Naive thymus-derived CD4-positive, alpha-beta T cell (primary cell): ENCODE data around the gene FRMD4B. TPM values are rescaled to one million over a fixed set of nuclear protein-coding genes. Genes with fewer than 3 reads are reported as not detected.

Experiments
- ATAC-seq: fragments of 150-1000 bp; cut with Tn5 transposase; 2 replicates; pipeline ENCODE4 v1.10.0; 2021; ENCODE audit warnings: mild to moderate bottlenecking, moderate library complexity
- CTCF ChIA-PET: fragments of 350-600 bp; sonication (Branson Sonifier 250); formaldehyde crosslinking; loops from one replicate; lab custom pipeline; 2021; ENCODE audit warnings: antibody characterized with exemption; lab: Charles Lee
- POLR2A ChIA-PET: fragments of 350-600 bp; sonication (Branson Sonifier 250); formaldehyde crosslinking; loops from one replicate; lab custom pipeline; 2021; ENCODE audit warnings: antibody characterized with exemption, inconsistent platforms; lab: Charles Lee
- DNase-seq, 9 donors: peaks; one replicate each; pipeline versions ENCODE4 v3.0.0 to v3.0.0-alpha.2; 2020 to 2022; ENCODE audit warnings: mixed read lengths in 1 of 9
- H3K27ac ChIP-seq: one replicate; pipeline ENCODE4 v1.7.0; 2013; ENCODE audit warnings: mild to moderate bottlenecking, low read depth, low read length, moderate library complexity
- H3K27me3 ChIP-seq, 2 donors: one replicate each; pipeline ENCODE4 v1.7.0; 2013; ENCODE audit warnings: low read length in 2 of 2, mild to moderate bottlenecking in 2 of 2, moderate library complexity in 2 of 2; ENCODE audit not compliant: control insufficient read depth in 2 of 2, insufficient read depth in 2 of 2
- H3K36me3 ChIP-seq, 3 experiments: 1 replicate in 2 of 3; 2 replicates in 1 of 3; pipeline ENCODE4 v1.7.0; 2013; ENCODE audit warnings: low read length in 3 of 3, mild to moderate bottlenecking in 3 of 3, moderate library complexity in 1 of 3; ENCODE audit not compliant: insufficient read depth in 3 of 3, control insufficient read depth in 2 of 3
- H3K4me1 ChIP-seq, 2 donors: one replicate each; pipeline ENCODE4 v1.7.0; 2013; ENCODE audit warnings: low read length in 2 of 2, mild to moderate bottlenecking in 2 of 2, moderate library complexity in 1 of 2; ENCODE audit not compliant: control insufficient read depth in 2 of 2, insufficient read depth in 2 of 2
- H3K4me3 ChIP-seq: 2 replicates; pipeline ENCODE4 v1.7.0; 2013; ENCODE audit warnings: mild to moderate bottlenecking, low read length
- H3K9me3 ChIP-seq, 3 experiments: 1 replicate in 2 of 3; 2 replicates in 1 of 3; pipeline ENCODE4 v1.7.0; 2013; ENCODE audit warnings: low read length in 3 of 3; ENCODE audit not compliant: control insufficient read depth in 2 of 3
- H3K27ac Mint-ChIP-seq, 9 donors: one replicate each; pipeline ENCODE4 v1.8.0; 2020 to 2022; ENCODE audit warnings: mixed read lengths in 9 of 9, mild to moderate bottlenecking in 8 of 9, moderate library complexity in 5 of 9, inconsistent platforms in 2 of 9
- H3K27me3 Mint-ChIP-seq, 5 donors: one replicate each; pipeline ENCODE4 v1.8.0; 2021 to 2022; ENCODE audit warnings: mixed read lengths in 5 of 5, mild to moderate bottlenecking in 1 of 5
- H3K36me3 Mint-ChIP-seq, 5 donors: one replicate each; pipeline ENCODE4 v1.8.0; 2020 to 2022; ENCODE audit warnings: mixed read lengths in 5 of 5, mild to moderate bottlenecking in 3 of 5, inconsistent platforms in 1 of 5
- H3K4me1 Mint-ChIP-seq, 7 donors: one replicate each; pipeline ENCODE4 v1.8.0; 2020 to 2022; ENCODE audit warnings: mixed read lengths in 7 of 7, mild to moderate bottlenecking in 3 of 7, inconsistent platforms in 1 of 7
- H3K4me3 Mint-ChIP-seq, 10 donors: one replicate each; pipeline ENCODE4 v1.8.0; 2020 to 2022; ENCODE audit warnings: mild to moderate bottlenecking in 10 of 10, mixed read lengths in 10 of 10, moderate library complexity in 6 of 10, inconsistent platforms in 2 of 10
- H3K9me3 Mint-ChIP-seq, 11 donors: one replicate each; pipeline ENCODE4 v1.8.0; 2020 to 2022; ENCODE audit warnings: mixed read lengths in 11 of 11, mild to moderate bottlenecking in 4 of 11, inconsistent platforms in 1 of 11, moderate library complexity in 1 of 11
- intact Hi-C, 2 donors: fragments of 100-400 bp; cut with micrococcal nuclease; formaldehyde crosslinking; loops; one replicate each; pipeline ENCODE4 v1.15.1; 2023
- polyA plus RNA-seq, 2 donors: library from polyadenylated mRNA; unstranded; fragments of 300-500 nt; fragmentation: Illumina TruSeq; gene quantifications; one replicate each; pipeline ENCODE4 v1.2.3, GENCODE V29; 2021
- total RNA-seq, 6 experiments: library from RNA in 5 of 6; stranded (reverse) in 5 of 6; gene quantifications; 1 replicate in 5 of 6; 2 replicates in 1 of 6; pipeline ENCODE4 v1.2.3 and lab custom pipeline; 2021 to 2026

FRMD4B gene
- total and polyA plus RNA-seq, 7 experiments from 2014 or later, result 0.59 to 32.2 (median 5.6) TPM; not detected in 1

DNA sequence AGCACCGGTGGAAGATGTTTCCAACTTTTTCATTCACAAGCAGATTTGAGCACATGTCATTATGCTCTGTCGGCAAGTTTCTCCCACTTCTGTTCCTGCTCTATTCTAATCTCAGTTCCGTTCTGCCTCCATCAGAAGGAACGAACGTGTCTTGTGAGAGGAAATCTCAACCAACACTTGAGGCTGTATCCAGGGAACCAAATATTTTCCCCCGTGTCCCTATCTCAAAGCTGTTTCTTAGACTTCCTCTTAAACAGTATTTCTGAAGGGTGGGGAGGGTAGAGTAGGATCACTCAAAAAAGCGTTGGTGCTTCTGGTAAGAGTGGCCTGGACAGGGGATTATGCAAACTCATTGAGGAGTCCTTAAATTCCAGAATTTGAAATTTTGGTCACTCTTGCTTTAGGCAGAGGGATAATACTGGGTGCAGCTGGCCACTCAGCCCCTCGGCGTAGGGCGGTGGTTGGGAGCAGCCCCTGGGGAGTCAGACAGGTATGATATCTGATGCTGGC is 54.9 kb downstream of the FRMD4B start:
- ChIA-PET POLR2A (no interaction called here), CTCF (no interaction called here)
- Mint-ChIP-seq H3K9me3 (peaks cover 0 to 2% (median 0%) of the 10 kb centered on the region in 11 donors), H3K4me1 (peaks cover 19 to 35% (median 31%) of the 10 kb centered on the region in 7 donors), H3K36me3 (peaks cover 0 to 4% (median 0%) of the 10 kb centered on the region in 5 donors), H3K27ac (no peak overlapping the region), H3K4me3 (no peak overlapping the region), H3K27me3 (no peaks in the 10 kb centered on the region)
- H3K4me1 ChIP-seq, result peaks cover 0 to 17% of the 10 kb centered on the region in 2 donors
- H3K36me3 ChIP-seq, result no peaks in the 10 kb centered on the region
- no peaks in the 10 kb centered on the region for H3K27me3 ChIP-seq
- H3K27ac ChIP-seq, result no peak overlapping the region
- H3K9me3 ChIP-seq, result no peaks in the 10 kb centered on the region
- peak; percentile 52 for ATAC-seq
- no peak for DNase-seq
- intact Hi-C loops, result no loop called here
- no peak overlapping the region for H3K4me3 ChIP-seq

DNA sequence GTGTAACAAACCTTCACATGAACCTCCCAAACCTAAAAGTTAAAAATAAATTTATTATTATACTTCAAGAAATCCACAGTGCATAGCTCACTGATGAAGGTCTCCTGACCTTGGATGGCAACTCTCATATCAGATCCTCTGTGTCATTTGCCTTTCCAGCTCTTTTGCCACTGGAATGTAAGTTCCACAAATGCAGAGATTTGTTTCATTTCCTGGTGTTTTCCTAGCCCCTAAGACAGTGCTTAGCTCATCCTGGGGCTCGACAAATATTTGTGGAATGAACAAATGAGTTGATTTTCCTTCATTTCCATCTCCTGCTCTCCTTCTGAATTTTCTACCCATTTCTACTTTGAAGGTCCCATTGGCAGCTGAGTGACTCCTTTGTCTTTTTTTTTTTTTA is 56.0 kb downstream of the FRMD4B start:
- Mint-ChIP-seq H3K4me1 (peaks cover 19 to 44% (median 39%) of the 10 kb centered on the region in 7 donors), H3K36me3 (peaks cover 0 to 4% (median 0%) of the 10 kb centered on the region in 5 donors), H3K27ac (no peak overlapping the region), H3K9me3 (peaks cover 0 to 2% (median 0%) of the 10 kb centered on the region in 11 donors), H3K27me3 (no peaks in the 10 kb centered on the region), H3K4me3 (no peak overlapping the region)
- Histone ChIP-seq H3K27ac (no peak overlapping the region), H3K4me3 (no peak overlapping the region), H3K4me1 (peaks cover 0 to 17% of the 10 kb centered on the region in 2 donors), H3K9me3 (no peaks in the 10 kb centered on the region), H3K27me3 (no peaks in the 10 kb centered on the region), H3K36me3 (no peaks in the 10 kb centered on the region)
- DNase-seq, result no peak
- ChIA-PET POLR2A (no interaction called here), CTCF (no interaction called here)
- intact Hi-C loops, result loop anchor here in 1 of 2 donors (10.0 kb wide), 1 partner anchor 315 kb away; the partner anchor contains the start of gene EOGT
- no peak for ATAC-seq

DNA sequence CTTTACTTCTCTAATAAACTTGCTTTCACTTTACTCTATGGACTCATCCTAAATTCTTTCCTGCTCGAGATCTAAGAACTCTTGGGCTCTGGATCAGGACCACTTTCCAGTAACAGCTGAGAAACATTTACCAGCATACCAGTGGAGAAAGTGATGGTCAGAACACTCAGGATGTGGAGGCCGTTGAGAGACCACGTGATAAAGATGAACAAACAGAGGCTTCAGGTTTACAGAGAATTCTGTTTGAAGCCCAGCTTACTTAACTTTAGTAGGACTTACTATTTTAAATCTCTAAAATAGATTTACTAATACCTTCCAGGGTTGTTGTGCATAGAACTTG is 57.0 kb downstream of the FRMD4B start:
- no peak for ATAC-seq
- H3K27ac ChIP-seq, result no peak overlapping the region
- H3K9me3 ChIP-seq, result no peaks in the 10 kb centered on the region
- peaks cover 0 to 17% of the 10 kb centered on the region in 2 donors for H3K4me1 ChIP-seq
- Mint-ChIP-seq H3K27me3 (no peaks in the 10 kb centered on the region), H3K27ac (peak overlapping the region in 5 of 9 donors; percentile 5 to 77 (median 65)), H3K9me3 (peaks cover 0 to 2% (median 0%) of the 10 kb centered on the region in 11 donors), H3K36me3 (peaks cover 0 to 2% (median 0%) of the 10 kb centered on the region in 5 donors), H3K4me3 (peak overlapping the region in 7 of 10 donors; percentile 26 to 90 (median 64)), H3K4me1 (peaks cover 19 to 53% (median 45%) of the 10 kb centered on the region in 7 donors)
- no peaks in the 10 kb centered on the region for H3K36me3 ChIP-seq
- CTCF ChIA-PET, result no interaction called here
- POLR2A ChIA-PET, result no interaction called here
- H3K27me3 ChIP-seq, result no peaks in the 10 kb centered on the region
- DNase-seq, result no peak
- no peak overlapping the region for H3K4me3 ChIP-seq
- intact Hi-C loops, result loop anchor here in 1 of 2 donors (10.0 kb wide), 1 partner anchor 314 kb away; the partner anchor contains the start of gene EOGT

DNA sequence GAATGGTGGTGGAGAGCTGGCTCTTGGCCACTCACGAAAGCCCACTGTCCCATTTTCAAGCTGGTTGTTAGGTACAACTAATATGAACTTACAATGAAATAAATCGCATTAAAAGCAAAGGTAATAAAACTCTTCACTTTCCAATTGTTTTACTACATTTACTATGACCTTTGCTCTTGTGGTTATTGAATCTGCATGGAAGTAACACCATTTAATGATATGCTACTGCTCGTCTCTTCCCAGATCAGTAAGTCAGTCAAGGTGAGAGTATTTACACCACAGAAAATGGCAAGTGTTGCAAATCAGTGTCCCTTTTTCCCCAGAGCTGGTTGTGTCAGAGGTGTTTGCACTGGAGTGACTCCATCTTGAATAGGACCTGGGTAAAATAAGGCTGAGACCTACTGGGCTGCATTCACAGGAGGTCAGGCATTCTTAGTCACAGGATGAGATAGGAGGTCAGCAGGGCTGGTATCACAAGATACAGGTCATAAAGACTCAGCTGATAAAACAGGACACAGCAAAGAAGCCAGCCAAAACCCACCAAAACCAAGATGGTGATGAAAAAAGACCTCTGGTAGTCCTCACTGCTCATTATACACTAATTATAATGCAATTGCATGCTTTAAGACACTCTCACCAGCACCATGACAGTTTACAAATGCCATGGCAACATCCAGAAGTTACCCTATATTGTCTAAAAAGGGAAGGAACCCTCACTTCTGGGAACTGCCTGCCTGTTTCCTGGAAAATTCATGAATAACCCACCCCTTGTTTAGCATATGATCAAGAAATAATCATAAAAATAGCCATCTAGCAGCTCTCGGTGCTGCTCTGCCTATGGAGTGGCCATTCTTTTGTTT is 57.6 kb downstream of the FRMD4B start:
- no peaks in the 10 kb centered on the region for H3K27me3 Mint-ChIP-seq
- intact Hi-C loops, result loop anchor here in 1 of 2 donors (10.0 kb wide), 1 partner anchor 314 kb away; the partner anchor contains the start of gene EOGT
- peak overlapping the region in 7 of 10 donors; percentile 26 to 90 (median 64) for H3K4me3 Mint-ChIP-seq
- Histone ChIP-seq H3K27ac (no peak overlapping the region), H3K36me3 (no peaks in the 10 kb centered on the region), H3K4me3 (no peak overlapping the region), H3K4me1 (peaks cover 0 to 17% of the 10 kb centered on the region in 2 donors), H3K27me3 (no peaks in the 10 kb centered on the region), H3K9me3 (no peaks in the 10 kb centered on the region)
- H3K4me1 Mint-ChIP-seq, result peaks cover 19 to 53% (median 45%) of the 10 kb centered on the region in 7 donors
- POLR2A ChIA-PET, result no interaction called here
- peaks cover 0 to 2% (median 0%) of the 10 kb centered on the region in 11 donors for H3K9me3 Mint-ChIP-seq
- DNase-seq, result no peak
- H3K36me3 Mint-ChIP-seq, result peaks cover 0 to 2% (median 0%) of the 10 kb centered on the region in 5 donors
- H3K27ac Mint-ChIP-seq, result peak overlapping the region in 7 of 9 donors; percentile 71 to 90 (median 81)
- CTCF ChIA-PET, result interaction anchor here (0.6 kb wide), 1 partner anchor 163 kb away, joined by 4 read pairs; no protein-coding TSS in a partner anchor
- ATAC-seq, result no peak

DNA sequence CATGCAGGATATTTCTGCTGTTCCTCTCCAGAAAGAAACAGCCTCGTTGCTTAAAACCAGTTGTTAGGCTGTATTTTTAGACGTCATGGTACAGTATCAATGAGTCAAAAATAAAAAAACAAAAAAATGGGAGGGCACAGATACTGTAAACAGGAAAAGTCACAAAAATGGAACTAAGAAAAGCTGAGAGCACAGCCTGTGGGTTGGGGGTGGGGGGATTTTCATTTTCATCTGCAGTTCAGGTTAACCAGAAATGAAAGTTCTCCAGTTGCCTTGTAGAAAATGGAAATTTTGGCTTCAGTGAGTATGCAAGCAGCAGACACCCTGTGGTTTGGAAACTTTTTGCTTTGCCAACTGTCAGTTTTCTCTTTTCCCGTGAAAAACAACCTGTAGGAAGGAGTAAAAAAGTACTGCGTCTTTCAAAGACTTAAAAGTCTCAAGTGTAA is 59.0 kb downstream of the FRMD4B start:
- Mint-ChIP-seq H3K36me3 (peaks cover 0 to 2% (median 0%) of the 10 kb centered on the region in 5 donors), H3K27ac (peak overlapping the region; percentile 71 to 95 (median 87)), H3K27me3 (no peaks in the 10 kb centered on the region), H3K4me3 (peak overlapping the region in 9 of 10 donors; percentile 64 to 90 (median 81)), H3K9me3 (peaks cover 0 to 2% (median 0%) of the 10 kb centered on the region in 11 donors), H3K4me1 (peaks cover 19 to 53% (median 45%) of the 10 kb centered on the region in 7 donors)
- no peaks in the 10 kb centered on the region for H3K27me3 ChIP-seq
- H3K27ac ChIP-seq, result peak overlapping the region; percentile 17
- peaks cover 0 to 17% of the 10 kb centered on the region in 2 donors for H3K4me1 ChIP-seq
- ATAC-seq (peak; percentile 85), DNase-seq (peak in 8 of 9 donors; percentile 32 to 65 (median 58))
- intact Hi-C loops, result loop anchor here in 1 of 2 donors (1.0 to 10.0 kb wide), 6 partner anchors 21 to 312 kb away; partner anchors contain the start of gene EOGT
- ChIA-PET POLR2A (no interaction called here), CTCF (interaction anchor here (0.9 kb wide), 1 partner anchor 21 kb away, joined by 3 read pairs; no protein-coding TSS in a partner anchor)
- H3K36me3 ChIP-seq, result no peaks in the 10 kb centered on the region
- H3K9me3 ChIP-seq, result no peaks in the 10 kb centered on the region
- no peak overlapping the region for H3K4me3 ChIP-seq

DNA sequence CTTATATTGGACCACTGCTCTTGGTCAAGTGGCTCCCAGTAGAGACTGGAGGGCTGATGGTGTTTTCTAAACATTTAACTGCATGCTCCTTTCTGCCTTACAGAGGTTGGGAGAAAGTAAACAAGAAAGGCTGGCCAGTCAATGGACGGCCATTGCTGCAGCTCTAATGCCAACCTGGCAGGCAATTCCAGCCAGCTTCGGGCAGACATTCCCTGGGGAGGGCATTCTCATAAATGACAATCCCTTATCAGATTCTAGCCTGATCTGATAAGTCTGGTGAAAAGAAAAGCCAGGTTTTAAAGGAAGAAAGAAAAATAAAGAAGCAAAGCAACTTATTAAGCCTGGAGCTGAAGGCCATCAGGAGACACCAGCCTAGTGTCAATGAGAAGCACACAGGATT is 60.7 kb downstream of the FRMD4B start:
- peaks cover 0 to 2% (median 0%) of the 10 kb centered on the region in 11 donors for H3K9me3 Mint-ChIP-seq
- peaks cover 0 to 2% (median 0%) of the 10 kb centered on the region in 5 donors for H3K36me3 Mint-ChIP-seq
- no peak overlapping the region for H3K4me3 Mint-ChIP-seq
- H3K27me3 ChIP-seq, result no peaks in the 10 kb centered on the region
- H3K9me3 ChIP-seq, result no peaks in the 10 kb centered on the region
- no peak overlapping the region for H3K27ac ChIP-seq
- POLR2A ChIA-PET, result interaction anchor here (0.6 kb wide), 1 partner anchor 17 kb away, joined by 3 read pairs; no protein-coding TSS in a partner anchor
- H3K4me3 ChIP-seq, result no peak overlapping the region
- intact Hi-C loops, result loop anchor here in 1 of 2 donors (10.0 kb wide), 1 partner anchor 310 kb away; the partner anchor contains the start of gene EOGT
- DNase-seq (no peak), ATAC-seq (no peak)
- H3K4me1 Mint-ChIP-seq, result peaks cover 19 to 49% (median 45%) of the 10 kb centered on the region in 7 donors
- CTCF ChIA-PET, result no interaction called here
- H3K4me1 ChIP-seq, result peaks cover 0 to 17% of the 10 kb centered on the region in 2 donors
- H3K27ac Mint-ChIP-seq, result peak overlapping the region in 4 of 9 donors; percentile 32 to 75 (median 70)
- no peaks in the 10 kb centered on the region for H3K27me3 Mint-ChIP-seq
- H3K36me3 ChIP-seq, result no peaks in the 10 kb centered on the region
